MM.1S (cell line): ENCODE results near the gene CTRB2.

Source experiments
- DNase-seq: peaks from one replicate; pipeline ENCODE4 v3.0.0-alpha.2; 2015
- H2AFZ ChIP-seq: fragments of 300-600 bp; sonication (generic); 2 replicates; pipeline ENCODE4 v1.6.0; 2016; ENCODE audit warnings: antibody characterized with exemption, low read length
- H3F3A ChIP-seq: fragments of 300-600 bp; sonication (generic); 2 replicates; pipeline ENCODE4 v1.6.1; 2016; ENCODE audit warnings: mild to moderate bottlenecking, antibody characterized with exemption, low read length, moderate library complexity, mixed read lengths; ENCODE audit not compliant: insufficient read depth
- H3K27ac ChIP-seq: fragments of 300-600 bp; sonication (generic); 2 replicates; pipeline ENCODE4 v1.5.1; 2016; ENCODE audit warnings: mild to moderate bottlenecking, low read length
- H3K27me3 ChIP-seq: fragments of 300-600 bp; sonication (generic); replicated peaks from 2 replicates; pipeline ENCODE4 v1.6.0; 2016; ENCODE audit warnings: low read length; ENCODE audit not compliant: insufficient read depth
- H3K36me3 ChIP-seq: fragments of 300-600 bp; sonication (generic); replicated peaks from 2 replicates; pipeline ENCODE4 v1.6.1; 2016; ENCODE audit warnings: mild to moderate bottlenecking, low read length, mixed read lengths; ENCODE audit not compliant: insufficient read depth
- H3K4me1 ChIP-seq: fragments of 300-600 bp; sonication (generic); 2 replicates; pipeline ENCODE4 v1.6.1; 2016; ENCODE audit warnings: low read length, mixed read lengths
- H3K4me2 ChIP-seq: fragments of 300-600 bp; sonication (generic); 2 replicates; pipeline ENCODE4 v1.6.0; 2016; ENCODE audit warnings: low read depth, low read length
- H3K4me3 ChIP-seq: fragments of 300-600 bp; sonication (generic); 2 replicates; pipeline ENCODE4 v1.5.1; 2016; ENCODE audit warnings: low read length, mixed read lengths
- H3K79me2 ChIP-seq: fragments of 300-600 bp; sonication (generic); 2 replicates; pipeline ENCODE4 v1.6.1; 2016; ENCODE audit warnings: mixed run types, low read length, mixed read lengths
- H3K9ac ChIP-seq: fragments of 300-600 bp; sonication (generic); 2 replicates; pipeline ENCODE4 v1.6.1; 2016; ENCODE audit warnings: low read length, mixed read lengths
- H3K9me2 ChIP-seq: fragments of 300-600 bp; sonication (generic); replicated peaks from 2 replicates; pipeline ENCODE4 v1.6.1; 2016; ENCODE audit warnings: mild to moderate bottlenecking, low read length, mixed read lengths; ENCODE audit not compliant: insufficient read depth
- H3K9me3 ChIP-seq: fragments of 300-600 bp; sonication (generic); replicated peaks from 2 replicates; pipeline ENCODE4 v1.6.1; 2016; ENCODE audit warnings: mild to moderate bottlenecking, low read length, mixed read lengths; ENCODE audit not compliant: insufficient read depth
- H4K20me1 ChIP-seq: fragments of 300-600 bp; sonication (generic); 2 replicates; pipeline ENCODE4 v1.6.1; 2016; ENCODE audit warnings: mild to moderate bottlenecking, low read length, moderate library complexity, mixed read lengths; ENCODE audit not compliant: insufficient read depth
- EZH2 ChIP-seq: fragments of 300-600 bp; sonication (generic); optimal IDR thresholded peaks from 2 replicates; pipeline ENCODE3; 2017; ENCODE audit warnings: low read depth, mild to moderate bottlenecking, antibody characterized with exemption, low read length, mixed read lengths
- EZH2phosphoT487 ChIP-seq: fragments of 300-600 bp; sonication (generic); IDR thresholded peaks from 2 replicates; pipeline ENCODE4 v1.6.1; 2018; ENCODE audit warnings: antibody characterized with exemption, low read length
- TF ChIP-seq, protein P1 (sequence below): fragments of 300-600 bp; sonication (generic); IDR thresholded peaks from 2 replicates; pipeline ENCODE4 v1.5.1; 2016; ENCODE audit warnings: antibody characterized with exemption, low read length, mixed read lengths

Gene CTRB2

GRCh38 chr16:75252946-75253911 lies 46.3 kb upstream of the CTRB2 start:
- Histone ChIP-seq H3F3A (no peaks in the 10 kb centered on the region), H3K27me3 (peaks cover 16% of the 10 kb centered on the region), H3K27ac (no peak overlapping the region), H3K36me3 (no peaks in the 10 kb centered on the region), H3K9me2 (no peaks in the 10 kb centered on the region), H2AFZ (no peak overlapping the region), H4K20me1 (no peaks in the 10 kb centered on the region), H3K79me2 (no peaks in the 10 kb centered on the region), H3K4me1 (no peaks in the 10 kb centered on the region), H3K9ac (no peak overlapping the region), H3K9me3 (no peaks in the 10 kb centered on the region), H3K4me2 (no peak overlapping the region), H3K4me3 (no peak overlapping the region)
- DNase-seq, result no peak
- TF ChIP-seq EZH2phosphoT487 (no peak), EZH2 (no peak)
- TF ChIP-seq, protein P1, sequence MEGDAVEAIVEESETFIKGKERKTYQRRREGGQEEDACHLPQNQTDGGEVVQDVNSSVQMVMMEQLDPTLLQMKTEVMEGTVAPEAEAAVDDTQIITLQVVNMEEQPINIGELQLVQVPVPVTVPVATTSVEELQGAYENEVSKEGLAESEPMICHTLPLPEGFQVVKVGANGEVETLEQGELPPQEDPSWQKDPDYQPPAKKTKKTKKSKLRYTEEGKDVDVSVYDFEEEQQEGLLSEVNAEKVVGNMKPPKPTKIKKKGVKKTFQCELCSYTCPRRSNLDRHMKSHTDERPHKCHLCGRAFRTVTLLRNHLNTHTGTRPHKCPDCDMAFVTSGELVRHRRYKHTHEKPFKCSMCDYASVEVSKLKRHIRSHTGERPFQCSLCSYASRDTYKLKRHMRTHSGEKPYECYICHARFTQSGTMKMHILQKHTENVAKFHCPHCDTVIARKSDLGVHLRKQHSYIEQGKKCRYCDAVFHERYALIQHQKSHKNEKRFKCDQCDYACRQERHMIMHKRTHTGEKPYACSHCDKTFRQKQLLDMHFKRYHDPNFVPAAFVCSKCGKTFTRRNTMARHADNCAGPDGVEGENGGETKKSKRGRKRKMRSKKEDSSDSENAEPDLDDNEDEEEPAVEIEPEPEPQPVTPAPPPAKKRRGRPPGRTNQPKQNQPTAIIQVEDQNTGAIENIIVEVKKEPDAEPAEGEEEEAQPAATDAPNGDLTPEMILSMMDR, result no peak

- TF ChIP-seq EZH2 (no peak), EZH2phosphoT487 (no peak)
- TF ChIP-seq, protein P1, result no peak
- no peak for DNase-seq
- Histone ChIP-seq H3K36me3 (no peaks in the 10 kb centered on the region), H2AFZ (no peak overlapping the region), H3K9me2 (no peaks in the 10 kb centered on the region), H3K79me2 (no peaks in the 10 kb centered on the region), H3K27ac (no peak overlapping the region), H3K27me3 (peaks cover 16% of the 10 kb centered on the region), H3K4me1 (no peaks in the 10 kb centered on the region), H3K9me3 (no peaks in the 10 kb centered on the region), H3K9ac (no peak overlapping the region), H3K4me3 (no peak overlapping the region), H3F3A (no peaks in the 10 kb centered on the region), H4K20me1 (no peaks in the 10 kb centered on the region), H3K4me2 (no peak overlapping the region)
These were observed 45.3 kb upstream of the CTRB2 start for GRCh38 chr16:75252049-75252864.

DNA sequence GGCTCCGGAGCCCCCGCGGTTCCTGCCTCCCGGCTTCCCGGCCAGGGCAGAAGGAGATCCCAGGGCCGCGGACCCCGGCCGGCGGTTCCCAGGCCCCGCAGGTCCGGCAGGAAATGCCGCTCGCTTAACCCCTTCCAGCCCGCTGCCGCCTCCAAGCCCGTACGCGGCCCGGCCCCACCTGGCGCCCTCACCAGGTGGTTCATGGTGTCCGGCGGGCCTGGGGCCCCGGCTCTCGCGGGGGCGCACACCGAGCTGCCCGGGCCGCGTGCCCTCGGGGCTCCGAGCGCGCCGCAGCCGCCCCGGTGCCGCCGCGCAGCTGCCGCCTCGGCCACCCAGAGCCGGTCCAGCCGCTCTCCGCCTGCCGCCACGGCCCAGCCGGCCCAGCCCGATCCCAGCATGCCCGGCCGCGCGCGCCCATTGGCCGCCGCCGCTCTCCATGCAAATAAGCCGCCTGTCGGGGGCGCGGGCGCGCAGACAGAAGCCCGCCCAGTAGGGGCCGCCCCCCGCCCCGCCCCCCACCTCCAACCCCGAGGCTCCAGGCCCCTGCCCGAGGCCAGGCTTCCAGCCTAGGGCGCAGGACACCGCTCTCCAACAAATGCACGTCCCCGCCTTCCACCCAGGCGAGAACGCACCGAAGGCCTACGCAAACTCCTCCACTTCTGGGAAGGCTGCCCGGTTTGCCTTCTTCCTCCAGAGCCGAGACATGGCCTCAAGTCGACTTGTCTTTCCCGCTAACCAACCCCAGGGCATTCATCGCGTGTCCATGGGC lies 44.5 kb upstream of the CTRB2 start, which contains the start of gene BCAR1:
Gene BCAR1, minus strand, starts transcription at position 345 of the 769 bp plus-strand sequence. Its CDS starts 142 bp downstream, at position 203.
- H3K4me3 ChIP-seq, result no peak within 1 kb of the TSS
- H3K9me2 ChIP-seq, result no peaks in the 10 kb centered on the region
- H3K9me3 ChIP-seq, result no peaks in the 10 kb centered on the region
- H3K4me1 ChIP-seq, result no peaks in the 10 kb centered on the region
- no peaks in the 10 kb centered on the region for H3K79me2 ChIP-seq
- TF ChIP-seq, protein P1, result no peak
- TF ChIP-seq EZH2phosphoT487, result no peak
- TF ChIP-seq EZH2, result no peak
- no peak for DNase-seq
- H4K20me1 ChIP-seq, result no peaks in the 10 kb centered on the region
- H2AFZ ChIP-seq, result no peak within 1 kb of the TSS
- H3K4me2 ChIP-seq, result no peak within 1 kb of the TSS
- H3K9ac ChIP-seq, result no peak within 1 kb of the TSS
- no peaks in the 10 kb centered on the region for H3F3A ChIP-seq
- peaks cover 16% of the 10 kb centered on the region for H3K27me3 ChIP-seq
- no peak within 1 kb of the TSS for H3K27ac ChIP-seq
- H3K36me3 ChIP-seq, result no peaks in the 10 kb centered on the region
